Measurements from ENCODE around the gene MTAP.

MTAP gene

DNA sequence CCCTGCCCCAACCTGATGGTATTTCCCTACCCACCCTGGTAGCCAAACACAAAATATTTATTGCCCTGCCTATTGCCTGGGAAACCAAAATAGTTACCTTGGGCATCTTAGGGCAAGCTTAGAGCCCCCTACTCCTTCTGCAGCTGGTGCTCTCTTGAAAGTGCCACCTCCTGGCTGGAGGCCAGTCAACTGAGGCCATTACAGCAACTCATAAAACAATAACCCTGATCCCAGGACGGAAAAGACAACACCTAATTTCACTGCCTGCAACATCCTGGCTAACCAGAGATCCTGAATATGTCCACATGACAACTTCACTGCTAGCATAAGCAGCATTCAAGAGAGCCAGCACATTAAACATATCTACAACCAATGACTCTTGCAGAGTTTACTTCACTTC is 38.7 kb downstream of the MTAP start:
- no peak for FAIRE-seq
- DNase-seq (ENCODE audit: insufficient read length, low spot score): no peak

DNA sequence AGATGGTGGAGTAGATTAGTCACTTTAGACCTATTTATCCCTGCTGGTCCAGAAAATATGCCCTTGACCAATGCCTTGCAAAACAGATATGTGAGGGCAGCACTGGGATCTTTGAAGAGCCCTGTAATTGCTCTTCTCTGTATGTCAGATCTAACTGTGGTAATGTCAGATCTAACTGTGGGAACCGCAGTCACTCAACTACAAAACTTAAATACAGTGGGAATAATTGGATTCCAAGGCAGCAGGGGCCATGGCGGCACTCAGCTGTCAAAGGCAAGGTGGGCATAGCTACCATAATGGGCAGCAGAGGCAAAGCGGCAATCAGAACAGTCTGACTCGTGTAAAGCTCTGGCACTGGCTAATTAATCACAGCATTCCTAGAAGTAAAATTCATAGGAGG is 46.2 kb downstream of the MTAP start:
- FAIRE-seq: no peak
- DNase-seq (ENCODE audit: insufficient read length, low spot score): no peak

DNA sequence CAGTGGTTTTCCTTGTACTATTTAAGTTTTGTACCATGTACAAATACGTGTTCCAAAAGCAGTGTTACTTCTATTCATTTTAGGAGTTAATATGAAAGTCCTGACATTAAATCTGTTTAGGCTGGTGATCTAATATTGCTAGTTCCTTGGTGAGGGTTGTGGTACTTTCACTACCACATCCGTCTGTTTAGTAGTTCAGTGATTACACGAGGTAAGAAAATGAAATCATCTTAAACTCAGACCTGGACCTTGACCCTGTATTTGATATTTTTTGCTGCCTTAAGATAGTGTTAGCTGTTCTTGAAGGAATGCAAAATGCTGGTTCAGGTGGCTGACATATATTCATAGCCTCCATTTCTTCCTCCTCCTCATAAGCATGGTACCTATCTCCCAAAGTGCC is 50.3 kb downstream of the MTAP start:
- DNase-seq (ENCODE audit: insufficient read length, low spot score): peak; percentile 16
- peak; percentile 48 for FAIRE-seq

DNA sequence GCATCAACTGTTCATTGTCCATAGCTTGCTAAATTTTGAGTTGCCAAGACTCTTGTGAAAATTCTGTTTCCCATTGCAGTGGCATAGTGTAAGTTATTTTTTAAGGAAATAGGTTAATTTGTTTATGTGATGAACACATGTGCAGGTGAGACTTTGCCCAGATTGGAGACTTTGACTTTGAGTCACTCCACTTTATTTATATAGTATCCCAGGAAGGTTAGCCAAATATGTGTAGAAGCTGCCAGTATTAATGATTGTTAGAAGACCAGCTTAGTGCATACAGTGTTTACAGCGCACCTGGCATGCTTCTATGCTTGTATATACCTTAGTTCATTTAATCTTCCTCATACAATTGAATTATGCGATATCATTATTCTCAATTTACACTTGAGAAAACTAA is 51.0 kb downstream of the MTAP start:
- FAIRE-seq: no peak
- no peak for DNase-seq (ENCODE audit: insufficient read length, low spot score)

DNA sequence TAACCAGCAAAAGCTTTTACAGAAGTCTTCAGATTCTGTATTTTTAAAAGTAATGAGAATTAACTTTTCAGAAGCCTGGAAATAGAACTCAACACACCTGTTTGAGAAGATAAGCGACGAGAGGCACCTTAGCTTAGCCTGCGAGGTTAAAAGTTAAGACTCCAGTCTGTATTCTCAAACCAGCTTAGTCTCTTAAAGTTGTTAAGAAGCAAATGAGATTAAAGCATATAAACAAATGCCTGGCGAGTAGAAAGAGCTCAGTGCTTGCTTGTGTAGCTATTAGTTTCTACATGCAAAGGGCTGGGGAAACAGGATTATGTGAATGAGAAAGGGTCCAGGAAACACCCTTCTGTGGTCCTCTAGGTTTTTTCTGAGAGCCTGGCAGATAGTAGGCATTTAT is 51.7 kb downstream of the MTAP start:
- FAIRE-seq: no peak
- no peak for DNase-seq (ENCODE audit: insufficient read length, low spot score)

DNA sequence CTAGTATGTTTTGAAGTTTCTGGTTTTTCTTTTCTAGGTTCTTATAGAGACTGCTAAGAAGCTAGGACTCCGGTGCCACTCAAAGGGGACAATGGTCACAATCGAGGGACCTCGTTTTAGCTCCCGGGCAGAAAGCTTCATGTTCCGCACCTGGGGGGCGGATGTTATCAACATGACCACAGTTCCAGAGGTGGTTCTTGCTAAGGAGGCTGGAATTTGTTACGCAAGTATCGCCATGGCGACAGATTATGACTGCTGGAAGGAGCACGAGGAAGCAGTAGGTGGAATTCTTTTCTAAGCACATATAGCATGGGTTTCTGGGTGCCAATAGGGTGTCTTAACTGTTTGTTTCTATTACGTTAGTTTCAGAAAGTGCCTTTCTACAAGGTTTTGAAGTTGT is 52.2 kb downstream of the MTAP start:
- no peak for DNase-seq (ENCODE audit: insufficient read length, low spot score)
- no peak for FAIRE-seq

DNA sequence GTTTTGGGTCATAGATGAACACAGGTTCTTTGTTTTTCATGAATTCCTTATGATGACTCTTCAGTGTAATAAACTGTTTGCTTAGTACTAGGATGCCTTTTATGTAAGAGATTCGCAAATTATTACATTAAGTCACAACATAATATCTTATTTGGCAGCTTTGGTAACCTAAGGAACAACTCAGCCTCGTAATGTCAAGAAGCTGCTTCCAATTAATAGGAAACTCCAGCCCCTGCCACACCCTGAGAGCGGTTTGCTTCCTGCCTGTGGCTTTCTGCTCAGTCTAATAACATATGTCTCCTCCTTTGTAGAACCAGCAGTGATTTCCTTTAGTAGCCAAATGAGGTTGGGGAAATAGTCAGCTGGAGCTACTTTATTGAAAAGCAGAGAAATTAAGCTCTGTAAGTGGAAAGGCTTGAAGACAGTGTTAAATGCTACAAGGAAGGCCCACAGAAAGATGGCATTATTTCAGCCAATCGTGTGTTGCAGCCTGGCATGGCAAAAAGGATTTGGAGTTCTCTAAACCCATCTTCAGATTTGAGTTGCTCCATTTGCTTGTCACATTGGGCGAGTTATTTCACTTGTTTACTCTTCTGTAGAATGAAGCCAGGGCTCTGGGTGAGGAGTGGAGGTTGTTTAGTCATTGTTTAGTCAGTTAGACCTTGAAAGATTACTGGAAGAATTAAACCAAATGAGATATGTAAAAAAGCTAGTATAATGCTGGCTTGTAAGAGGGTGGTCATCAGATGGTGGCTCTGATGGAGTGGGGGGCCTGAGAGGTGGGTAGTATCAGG is 54.1 kb downstream of the MTAP start:
- FAIRE-seq (no peak), DNase-seq (ENCODE audit: insufficient read length, low spot score) (no peak)

DNA sequence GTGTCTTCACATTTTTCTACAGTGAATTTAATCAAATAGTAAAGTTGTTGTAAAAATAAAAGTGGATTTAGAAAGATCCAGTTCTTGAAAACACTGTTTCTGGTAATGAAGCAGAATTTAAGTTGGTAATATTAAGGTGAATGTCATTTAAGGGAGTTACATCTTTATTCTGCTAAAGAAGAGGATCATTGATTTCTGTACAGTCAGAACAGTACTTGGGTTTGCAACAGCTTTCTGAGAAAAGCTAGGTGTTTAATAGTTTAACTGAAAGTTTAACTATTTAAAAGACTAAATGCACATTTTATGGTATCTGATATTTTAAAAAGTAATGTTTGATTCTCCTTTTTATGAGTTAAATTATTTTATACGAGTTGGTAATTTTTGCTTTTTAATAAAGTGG is 60.4 kb downstream of the MTAP start:
- no peak for DNase-seq (ENCODE audit: insufficient read length, low spot score)
- no peak for FAIRE-seq

DNA sequence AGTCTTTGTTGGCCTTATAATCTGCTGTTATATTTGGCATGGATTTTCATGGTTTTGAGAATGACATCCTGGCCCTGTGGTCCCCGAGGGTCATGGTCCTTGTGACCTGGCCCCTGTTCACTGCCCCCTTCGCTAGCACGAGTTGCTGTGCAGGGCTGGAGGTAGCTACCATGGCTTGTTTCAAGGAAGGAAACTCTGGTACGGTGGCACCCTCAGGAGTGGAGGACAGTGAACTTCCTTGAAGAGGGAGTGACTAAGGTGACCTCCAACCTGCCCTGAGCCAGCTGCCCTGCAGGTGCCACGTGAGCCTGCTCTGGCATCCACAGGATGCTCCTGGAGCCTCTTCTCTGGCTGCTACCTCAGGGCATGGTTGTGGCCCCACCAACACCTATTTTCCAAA is 62.1 kb downstream of the MTAP start:
- FAIRE-seq (no peak), DNase-seq (ENCODE audit: insufficient read length, low spot score) (no peak)

DNA sequence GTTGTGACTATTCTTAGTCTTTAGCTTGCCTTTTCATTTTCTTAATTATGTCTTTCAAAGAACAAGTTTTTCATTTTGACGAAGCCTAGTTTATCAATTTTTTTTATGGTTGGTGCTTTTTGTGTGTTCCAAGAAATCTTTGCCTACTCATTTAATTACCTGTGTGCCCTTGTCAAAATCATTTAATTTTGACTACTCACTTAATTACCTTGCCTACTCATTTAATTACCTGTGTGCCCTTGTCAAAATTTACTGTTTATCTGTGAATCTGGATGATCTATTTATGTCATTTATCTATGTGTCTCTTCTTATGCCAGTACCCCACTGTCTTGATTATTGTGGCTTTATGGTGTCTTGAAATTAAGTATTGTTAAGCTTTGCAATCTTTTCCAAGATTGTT is 63.9 kb downstream of the MTAP start:
- no peak for DNase-seq (ENCODE audit: insufficient read length, low spot score)
- FAIRE-seq: no peak

DNA sequence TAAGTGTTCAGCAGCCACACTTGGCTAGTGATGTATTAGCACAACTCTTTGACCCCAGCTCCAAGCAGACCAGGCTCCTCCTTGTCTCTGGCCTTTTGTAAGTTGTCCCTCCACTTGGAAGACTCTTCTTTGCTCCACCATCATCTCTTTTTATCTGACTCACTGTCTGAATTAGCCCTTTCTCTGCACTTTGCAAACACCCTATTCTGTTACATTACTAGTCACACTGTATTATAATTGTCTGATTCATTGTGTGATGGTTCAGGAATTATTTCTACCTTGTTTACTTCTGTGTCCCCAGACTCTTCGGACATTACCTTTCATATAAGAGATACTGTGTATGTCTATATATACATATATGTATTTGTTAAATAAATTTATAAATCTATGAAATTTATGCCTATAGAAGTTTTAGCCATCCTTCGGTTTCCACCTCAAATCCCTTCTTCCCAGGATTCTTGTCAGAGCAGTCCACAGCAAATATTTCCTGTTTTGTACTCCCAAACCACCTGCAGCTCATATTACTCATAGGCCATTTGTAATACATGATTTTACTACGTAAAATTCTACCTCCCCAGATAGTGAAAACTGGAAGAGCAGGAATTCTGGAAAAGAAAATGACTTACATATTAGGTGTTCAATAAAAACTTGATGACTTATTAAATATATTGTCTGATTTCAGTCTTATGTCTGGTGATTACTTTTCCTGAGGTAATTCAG is 69.0 kb downstream of the MTAP start:
- FAIRE-seq: no peak
- no peak for DNase-seq (ENCODE audit: insufficient read length, low spot score)

DNA sequence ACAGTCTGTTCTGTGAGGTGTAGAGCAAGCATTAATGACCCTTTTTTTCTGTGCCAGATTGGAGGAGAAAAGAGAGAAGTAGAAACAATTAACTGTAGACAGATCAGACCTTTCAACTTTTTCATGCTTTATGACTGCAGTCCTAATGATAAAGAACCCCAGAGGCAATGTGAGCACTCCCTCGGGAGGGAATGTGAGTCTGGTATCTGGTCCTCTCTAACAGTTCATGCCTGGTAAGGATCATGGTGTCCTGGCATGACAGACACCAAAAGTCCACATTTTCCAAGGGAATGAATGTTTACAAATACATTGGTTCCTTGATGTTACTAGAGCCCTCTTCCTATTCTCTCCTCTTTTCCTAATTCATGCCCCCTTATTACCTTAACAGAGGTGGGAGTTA is 70.3 kb downstream of the MTAP start:
- DNase-seq (ENCODE audit: insufficient read length, low spot score): no peak
- FAIRE-seq: no peak

DNA sequence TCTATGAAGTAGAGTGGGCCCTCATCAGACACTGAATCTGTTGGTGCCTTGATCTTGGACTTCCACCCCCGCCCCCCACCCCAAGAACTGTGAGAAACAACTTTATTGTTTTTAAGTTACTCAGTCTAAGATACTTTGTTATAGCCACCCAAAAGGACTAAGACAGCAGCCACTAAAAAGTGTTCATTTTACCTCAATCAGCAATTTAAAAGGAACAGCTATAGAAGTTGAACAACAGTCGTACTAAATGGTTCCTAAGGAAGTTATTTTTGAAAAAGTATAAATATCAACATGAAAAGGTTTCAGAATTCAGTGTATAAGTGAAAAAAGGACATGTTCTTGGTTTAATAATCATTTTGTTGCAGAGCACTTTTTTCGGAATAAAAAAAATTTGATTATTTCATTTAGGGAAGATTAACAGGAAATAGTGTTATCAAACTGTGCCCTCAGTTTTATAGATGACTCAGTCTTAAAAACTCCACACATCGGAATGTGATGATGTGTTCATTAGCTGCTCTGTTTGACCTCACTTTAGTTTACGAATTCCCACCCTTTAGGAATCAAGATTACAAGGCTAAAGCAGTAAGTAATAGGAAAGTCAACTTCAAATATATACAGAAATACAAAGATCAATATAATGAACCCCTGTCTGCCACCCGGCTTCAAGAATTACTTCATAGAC is 71.2 kb downstream of the MTAP start:
- FAIRE-seq (no peak), DNase-seq (ENCODE audit: insufficient read length, low spot score) (no peak)

DNA sequence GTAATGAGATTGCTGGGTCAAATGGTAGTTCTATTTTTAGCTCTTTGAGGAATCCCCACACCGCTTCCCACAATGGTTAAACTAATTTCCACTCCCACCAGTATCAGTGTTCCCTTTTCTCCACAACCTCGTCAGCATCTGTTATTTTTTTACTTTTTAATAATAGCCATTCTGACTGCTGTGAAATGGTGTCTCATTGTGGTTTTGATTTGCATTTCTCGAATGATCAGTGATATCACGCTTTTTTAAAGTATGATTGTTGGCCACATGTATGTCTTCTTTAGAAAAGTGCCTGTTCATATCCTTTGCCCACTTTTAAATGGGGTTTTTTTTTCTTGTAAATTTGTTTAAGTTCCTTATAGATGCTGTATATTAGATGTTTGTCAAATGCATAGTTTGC is 73.5 kb downstream of the MTAP start:
- DNase-seq (ENCODE audit: insufficient read length, low spot score) (no peak), FAIRE-seq (no peak)

DNA sequence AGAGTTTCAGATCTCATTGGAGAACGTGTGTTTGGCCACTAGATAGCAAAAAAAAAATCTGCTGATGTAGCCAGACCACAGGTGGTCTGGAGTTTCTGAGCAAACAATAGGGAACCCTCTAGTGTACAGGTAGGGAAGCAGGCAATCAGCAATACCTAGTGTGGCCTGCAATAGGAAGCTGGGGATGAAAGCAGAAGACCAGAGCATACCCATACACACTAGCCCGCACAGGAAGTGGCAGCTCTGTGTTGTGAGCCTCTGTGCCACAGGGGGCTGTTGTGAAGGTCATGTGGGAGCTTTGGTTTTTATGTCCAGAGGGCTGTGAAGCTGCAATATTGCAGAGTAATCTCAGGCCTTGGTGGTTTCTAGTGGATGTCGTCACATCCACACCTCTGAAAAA is 81.2 kb downstream of the MTAP start:
- FAIRE-seq (no peak), DNase-seq (ENCODE audit: insufficient read length, low spot score) (no peak)

DNA sequence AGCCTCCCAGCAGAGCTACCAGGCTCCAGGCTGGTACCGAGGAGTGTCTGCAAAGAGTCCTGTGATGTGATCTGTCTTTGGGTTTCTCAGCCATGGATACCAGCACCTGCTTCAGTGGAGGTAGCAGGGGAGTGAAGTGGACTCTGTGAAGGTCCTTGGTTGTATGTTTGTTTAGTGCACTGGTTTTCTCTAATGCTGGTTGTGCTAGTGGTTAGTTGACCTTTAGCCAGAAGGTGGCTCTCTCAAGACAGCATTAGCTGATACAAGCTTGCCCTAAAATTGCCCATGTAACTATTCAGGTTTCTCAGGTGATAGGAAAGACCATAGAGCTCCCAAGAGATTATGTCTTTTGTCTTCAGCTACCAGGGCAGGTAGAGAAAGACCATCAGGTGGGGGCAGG is 87.2 kb downstream of the MTAP start:
- FAIRE-seq: no peak
- no peak for DNase-seq (ENCODE audit: insufficient read length, low spot score)

DNA sequence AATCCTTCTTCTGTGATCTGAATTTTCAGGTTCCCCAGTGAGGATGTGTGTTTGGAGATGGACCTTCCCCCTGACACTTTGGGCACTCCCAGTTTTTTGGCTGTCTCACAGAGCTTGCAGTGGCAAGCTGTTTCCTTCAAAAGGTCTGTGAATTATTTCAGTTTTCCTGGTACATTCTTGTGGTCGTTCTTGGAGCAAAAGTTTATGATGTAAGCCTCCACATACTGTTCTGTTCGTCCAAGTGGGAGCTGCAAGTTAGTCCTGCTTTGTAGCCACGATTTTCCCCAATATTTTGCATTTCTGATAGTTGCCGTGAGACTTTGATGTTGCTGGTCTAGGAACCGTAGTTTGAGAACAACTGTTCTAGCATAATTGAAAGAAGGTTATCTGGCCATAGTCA is 88.3 kb downstream of the MTAP start:
- FAIRE-seq: no peak
- DNase-seq (ENCODE audit: insufficient read length, low spot score): no peak

DNA sequence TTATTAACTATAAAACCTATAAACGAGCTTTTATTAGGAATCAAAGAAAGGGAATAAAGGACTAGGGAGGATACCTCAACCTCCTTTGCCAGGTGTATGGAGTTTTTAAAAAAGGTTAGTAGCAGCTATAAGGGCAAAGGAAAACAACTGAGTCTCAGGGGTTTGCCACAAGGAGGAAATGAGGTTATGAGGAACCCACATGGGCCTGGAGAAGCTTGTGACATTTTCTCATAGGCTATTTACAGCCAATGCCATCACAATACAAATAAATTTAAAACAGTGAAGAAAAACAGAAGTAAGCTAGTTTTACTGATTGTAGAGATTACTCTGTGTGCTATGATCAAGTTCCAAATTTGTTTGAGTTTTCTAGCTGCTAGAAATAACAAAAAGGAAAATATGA is 99.1 kb downstream of the MTAP start:
- FAIRE-seq: no peak
- no peak for DNase-seq (ENCODE audit: insufficient read length, low spot score)

DNA sequence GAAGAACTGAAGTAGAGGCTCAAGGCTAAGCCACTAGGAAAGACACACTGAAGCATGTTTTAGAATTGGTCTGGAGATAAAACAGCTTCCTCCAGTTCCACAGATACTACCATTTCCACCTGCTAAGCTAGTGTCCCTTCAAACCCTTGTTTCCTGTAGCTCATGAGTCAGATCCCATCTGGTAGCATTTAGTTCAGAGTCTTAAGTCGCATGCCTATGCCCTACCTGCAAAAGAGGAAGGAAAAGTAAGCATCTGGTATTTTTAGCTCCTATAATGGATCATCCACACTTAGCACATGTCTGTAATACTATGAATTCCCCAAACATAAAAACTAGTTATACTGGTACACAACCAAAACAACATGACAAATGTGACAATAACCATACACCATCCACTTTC is 99.7 kb downstream of the MTAP start:
- FAIRE-seq: no peak
- no peak for DNase-seq (ENCODE audit: insufficient read length, low spot score)

DNA sequence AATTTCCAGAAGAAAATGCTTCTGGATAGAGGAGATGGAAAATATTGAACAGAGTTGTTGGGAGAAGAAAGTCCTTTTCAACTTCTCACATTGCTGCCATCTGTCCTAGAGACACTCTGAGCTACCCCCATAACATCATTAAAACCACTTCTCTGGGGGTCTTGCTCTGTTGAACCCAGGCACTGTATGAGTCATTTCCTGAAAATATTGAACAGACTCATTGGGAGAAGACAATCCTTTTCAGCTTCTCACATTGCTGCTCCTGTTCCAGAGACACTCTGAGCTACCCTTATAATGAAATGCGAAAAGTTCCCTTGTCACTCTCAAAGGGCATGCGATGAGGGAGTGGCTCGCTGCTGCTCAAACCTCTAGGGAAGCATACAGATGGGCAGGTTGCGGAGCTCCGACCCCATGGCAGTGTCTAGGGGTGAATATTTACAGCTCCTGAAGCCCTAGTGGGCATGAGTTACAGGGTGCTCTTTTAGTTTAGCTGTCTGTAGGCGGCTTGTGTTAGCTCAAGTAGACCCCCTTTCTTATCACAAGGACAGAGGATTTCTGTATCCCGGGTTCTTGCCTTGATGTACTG is 101.0 kb downstream of the MTAP start:
- FAIRE-seq: no peak
- DNase-seq (ENCODE audit: insufficient read length, low spot score): no peak

DNA sequence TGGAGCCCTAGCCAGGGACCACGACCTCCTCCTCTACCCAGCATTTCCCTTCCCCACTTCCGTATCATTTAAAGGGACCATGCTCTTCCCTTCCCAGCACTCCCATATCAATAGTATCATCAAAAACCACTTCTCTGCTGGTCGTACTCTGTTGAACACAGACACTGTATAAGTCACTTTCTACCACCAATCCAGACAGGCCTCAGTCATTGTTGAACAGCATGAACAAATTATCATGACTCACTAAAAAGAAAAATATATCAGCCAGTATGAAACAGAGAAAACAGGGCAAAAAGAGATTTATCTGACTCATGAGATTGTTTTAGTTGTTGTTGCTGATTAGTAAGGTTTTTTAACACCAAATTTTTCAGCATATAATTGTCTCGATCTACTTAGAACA is 101.9 kb downstream of the MTAP start:
- FAIRE-seq (no peak), DNase-seq (ENCODE audit: insufficient read length, low spot score) (no peak)

DNA sequence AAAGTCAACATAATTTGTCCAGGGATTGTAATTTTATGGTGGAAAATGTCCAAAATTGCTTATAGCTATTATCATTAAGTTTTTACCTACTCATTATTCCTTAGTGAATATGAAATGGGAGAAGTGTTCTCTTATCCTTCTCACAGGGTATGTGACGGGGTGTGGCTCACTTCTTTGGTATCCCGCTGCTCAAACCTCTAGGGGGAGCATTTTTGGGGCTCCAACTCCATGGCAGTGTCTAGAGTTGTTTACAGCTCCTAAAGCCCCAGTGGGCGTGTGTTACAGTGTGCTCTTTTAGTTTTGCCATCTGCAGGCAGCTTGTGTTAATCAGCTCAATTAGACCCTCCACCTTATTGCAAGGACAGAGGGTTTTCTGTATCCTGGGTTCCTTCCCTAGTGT is 102.3 kb downstream of the MTAP start:
- no peak for FAIRE-seq

More for the DNA sequence above, 102.3 kb downstream of the MTAP start:
- DNase-seq (ENCODE audit: insufficient read length, low spot score): no peak
